Sigmoid colon (tissue), 7 donors: Measurements from ENCODE around the gene PBX2. TPM values are rescaled to one million over a fixed set of nuclear protein-coding genes. Genes with fewer than 3 reads are reported as not detected.

ENCODE experiments used
- DNase-seq: peaks from one replicate; pipeline ENCODE4 v3.0.0-alpha.2; 2019
- H3K27ac ChIP-seq, 4 donors: fragments of 200-600 bp; sonication (generic); one replicate each; pipeline ENCODE4 v1.5.1; 2016 to 2019; ENCODE audit warnings: mild to moderate bottlenecking in 1 of 4
- H3K27me3 ChIP-seq, 3 donors: fragments of 200-600 bp; sonication (generic); one replicate each; pipeline ENCODE4 v1.5.1; 2019; ENCODE audit warnings: mild to moderate bottlenecking in 1 of 3
- H3K36me3 ChIP-seq, 4 donors: fragments of 200-600 bp; sonication (generic); one replicate each; pipeline ENCODE4 v1.5.1; 2016 to 2019
- H3K4me1 ChIP-seq, 4 donors: fragments of 200-600 bp; sonication (generic); one replicate each; pipeline ENCODE4 v1.5.1; 2017 to 2019
- H3K4me3 ChIP-seq, 4 donors: fragments of 200-600 bp; sonication (generic); one replicate each; pipeline ENCODE4 v1.5.1; 2017 to 2019; ENCODE audit warnings: mild to moderate bottlenecking in 2 of 4, moderate library complexity in 1 of 4
- H3K9me3 ChIP-seq, 4 donors: fragments of 200-600 bp in 3 of 4; sonication (generic) in 3 of 4; one replicate each; pipeline versions ENCODE4 v1.5.1 to v1.6.1; 2013 to 2019
- EP300 ChIP-seq, 4 donors: sonication (generic); formaldehyde crosslinking; IDR thresholded peaks; one replicate each; pipeline ENCODE4 v1.6.1; 2017; ENCODE audit warnings: antibody characterized with exemption in 4 of 4
- POLR2A ChIP-seq, 2 donors: fragments of 450-650 bp; IDR thresholded peaks; one replicate each; pipeline ENCODE4 v1.6.1; 2016; ENCODE audit warnings: antibody characterized with exemption in 2 of 2, mild to moderate bottlenecking in 2 of 2, moderate library complexity in 2 of 2
- POLR2AphosphoS5 ChIP-seq, 4 donors: sonication (generic); formaldehyde crosslinking; IDR thresholded peaks; one replicate each; pipeline ENCODE4 v1.6.1; 2017; ENCODE audit warnings: antibody characterized with exemption in 4 of 4
- WGBS, 2 donors: extraction: QIAGEN DNeasy Blood & Tissue Kit; methylation state at CpG; one replicate each; pipeline ENCODE4 v1.1.7; 2013; 5-methylcytosine and 5-hydroxymethylcytosine counted together
- intact Hi-C: fragments of 100-400 bp; cut with DNase I; formaldehyde crosslinking; loops from one replicate; pipeline ENCODE4 v1.15.1; 2023
- polyA plus RNA-seq, 3 donors: library from polyadenylated mRNA; stranded (reverse); fragments of 200-250 nt; gene quantifications; one replicate each; pipeline ENCODE4 v1.2.3, GENCODE V29; 2013
- total RNA-seq, 4 donors: library from RNA; depleted of rRNA; stranded (reverse); fragments of >200 nt; gene quantifications; one replicate each; pipeline ENCODE4 v1.1.0, GENCODE V29; 2016
- TF ChIP-seq, protein P1 (sequence below), 4 experiments: fragments of 450-650 bp in 3 of 4; fragments of 200-600 bp in 1 of 4; IDR thresholded peaks; one replicate each; pipeline ENCODE4 v1.5.1; 2016 to 2019; ENCODE audit warnings: antibody characterized with exemption in 4 of 4, mild to moderate bottlenecking in 3 of 4, moderate library complexity in 2 of 4
- donor health status: healthy with polysubstance abuse.
- donor health status: Bipolar disorder and iron deficiency.
- donor health status: healthy.

The PBX2 gene
- total and polyA plus RNA-seq, 7 donors, result 16.6 to 67.7 (median 54.2) TPM

DNA sequence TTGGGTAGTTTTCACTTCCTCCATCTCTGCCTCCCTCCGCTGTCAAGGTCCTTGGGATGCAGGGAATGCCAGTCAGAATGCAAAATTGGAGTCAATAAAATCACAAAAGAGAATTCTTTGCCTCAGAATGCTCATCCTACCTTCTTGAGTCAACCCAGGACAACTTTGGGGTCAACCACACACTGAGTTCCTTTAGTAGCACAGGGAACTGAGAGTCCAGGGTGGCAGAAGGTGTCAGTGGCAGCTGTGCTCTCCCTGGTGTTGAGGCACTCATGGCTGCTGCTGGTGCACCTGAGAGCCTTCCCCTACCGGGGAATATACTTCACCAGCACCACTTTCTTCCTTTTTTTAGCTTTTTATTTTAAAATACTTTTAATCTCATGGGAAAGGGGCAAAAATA lies 34.7 kb upstream of the PBX2 start:
- H3K9me3 ChIP-seq, result no peaks in the 10 kb centered on the region
- peaks cover 0 to 5% (median 0%) of the 10 kb centered on the region in 3 donors for H3K27me3 ChIP-seq
- WGBS, 2 donors, result 66 to 73% methylated on average over 2 of the region's 2 CpGs
- no peak for DNase-seq
- no peak overlapping the region for H3K27ac ChIP-seq
- H3K4me3 ChIP-seq, result no peak overlapping the region
- intact Hi-C loops, result no loop called here
- no peaks in the 10 kb centered on the region for H3K4me1 ChIP-seq
- H3K36me3 ChIP-seq, result no peaks in the 10 kb centered on the region
- no peak for TF ChIP-seq POLR2AphosphoS5 (IDR thresholded peaks at IDR 0.05)
- no peak for TF ChIP-seq POLR2A (IDR thresholded peaks at IDR 0.05)
- TF ChIP-seq EP300 (IDR thresholded peaks at IDR 0.05), result no peak
- TF ChIP-seq, protein P1, sequence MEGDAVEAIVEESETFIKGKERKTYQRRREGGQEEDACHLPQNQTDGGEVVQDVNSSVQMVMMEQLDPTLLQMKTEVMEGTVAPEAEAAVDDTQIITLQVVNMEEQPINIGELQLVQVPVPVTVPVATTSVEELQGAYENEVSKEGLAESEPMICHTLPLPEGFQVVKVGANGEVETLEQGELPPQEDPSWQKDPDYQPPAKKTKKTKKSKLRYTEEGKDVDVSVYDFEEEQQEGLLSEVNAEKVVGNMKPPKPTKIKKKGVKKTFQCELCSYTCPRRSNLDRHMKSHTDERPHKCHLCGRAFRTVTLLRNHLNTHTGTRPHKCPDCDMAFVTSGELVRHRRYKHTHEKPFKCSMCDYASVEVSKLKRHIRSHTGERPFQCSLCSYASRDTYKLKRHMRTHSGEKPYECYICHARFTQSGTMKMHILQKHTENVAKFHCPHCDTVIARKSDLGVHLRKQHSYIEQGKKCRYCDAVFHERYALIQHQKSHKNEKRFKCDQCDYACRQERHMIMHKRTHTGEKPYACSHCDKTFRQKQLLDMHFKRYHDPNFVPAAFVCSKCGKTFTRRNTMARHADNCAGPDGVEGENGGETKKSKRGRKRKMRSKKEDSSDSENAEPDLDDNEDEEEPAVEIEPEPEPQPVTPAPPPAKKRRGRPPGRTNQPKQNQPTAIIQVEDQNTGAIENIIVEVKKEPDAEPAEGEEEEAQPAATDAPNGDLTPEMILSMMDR (IDR thresholded peaks at IDR 0.05), result no peak

- no peaks in the 10 kb centered on the region for H3K4me1 ChIP-seq
- WGBS, 2 donors, result 60 to 62% methylated on average over 20 of the region's 20 CpGs
- no peaks in the 10 kb centered on the region for H3K9me3 ChIP-seq
- TF ChIP-seq POLR2A (IDR thresholded peaks at IDR 0.05) (no peak), EP300 (IDR thresholded peaks at IDR 0.05) (no peak), POLR2AphosphoS5 (IDR thresholded peaks at IDR 0.05) (peak in 1 of 4 donors; percentile 13)
- TF ChIP-seq, protein P1 (IDR thresholded peaks at IDR 0.05), result no peak
- H3K27me3 ChIP-seq, result peaks cover 0 to 5% (median 0%) of the 10 kb centered on the region in 3 donors
- intact Hi-C loops, result no loop called here
- DNase-seq, result no peak
- peak within 1 kb of the TSS in 1 of 4 donors; percentile 9 for H3K4me3 ChIP-seq
- no peaks in the 10 kb centered on the region for H3K36me3 ChIP-seq
- peak within 1 kb of the TSS in 2 of 4 donors; percentile 21 to 38 for H3K27ac ChIP-seq
Observed at GRCh38 chr6:32223258-32224235, 33.5 kb upstream of the PBX2 start, which contains the start of gene NOTCH4. NOTCH4 (minus strand) TSS chr6:32224067; CDS start chr6:32223928, 139 bp downstream.

DNA sequence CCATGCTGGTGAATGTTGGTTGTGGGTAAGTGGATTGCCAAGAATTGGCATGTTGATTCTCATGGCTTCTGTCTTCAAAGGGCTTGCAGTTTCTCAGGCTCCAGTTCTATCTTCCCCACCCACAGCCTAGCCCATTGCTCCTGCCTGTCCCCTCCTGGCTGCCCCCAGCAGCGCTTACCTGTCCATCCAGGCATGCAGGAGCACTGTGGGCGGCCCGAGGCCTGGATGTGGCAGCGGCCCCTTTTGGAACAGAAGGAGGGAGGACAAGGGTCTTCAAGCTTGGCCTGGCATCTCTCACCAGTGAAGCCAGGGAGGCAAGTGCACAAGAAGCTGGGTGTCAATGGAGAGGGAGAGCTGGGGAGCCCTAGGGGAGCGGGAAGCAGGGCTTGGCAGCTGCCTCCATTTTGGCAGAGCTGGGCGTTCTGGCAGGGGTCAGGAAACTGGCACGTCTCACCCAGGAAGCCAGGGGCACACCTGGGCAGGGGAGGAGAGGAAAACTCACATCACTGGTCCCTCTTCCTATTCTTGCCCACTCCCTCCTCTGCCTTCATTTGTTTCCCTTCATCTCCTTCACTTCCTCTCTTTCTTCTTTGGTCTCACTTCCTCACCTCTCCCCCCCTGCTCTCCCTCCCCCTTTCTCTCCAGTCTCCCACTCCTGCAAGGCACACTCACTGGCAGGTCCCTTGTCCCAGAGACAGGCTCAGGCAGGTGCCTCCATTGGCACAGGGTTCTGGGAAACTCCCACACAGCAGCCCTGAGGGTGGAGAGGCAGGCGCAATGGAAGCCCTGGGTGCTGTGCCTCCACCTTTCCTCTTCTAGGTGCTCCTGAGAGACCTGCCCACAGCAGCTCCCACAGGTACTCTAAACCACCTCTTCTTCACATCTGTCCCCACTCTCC lies 32.6 kb upstream of the PBX2 start:
- TF ChIP-seq EP300 (IDR thresholded peaks at IDR 0.05) (no peak), POLR2A (IDR thresholded peaks at IDR 0.05) (no peak)
- TF ChIP-seq, protein P1 (IDR thresholded peaks at IDR 0.05), result no peak
- no peaks in the 10 kb centered on the region for H3K4me1 ChIP-seq
- H3K27ac ChIP-seq, result peak overlapping the region in 2 of 4 donors; percentile 21 to 38
- H3K9me3 ChIP-seq, result no peaks in the 10 kb centered on the region
- no peaks in the 10 kb centered on the region for H3K36me3 ChIP-seq
- intact Hi-C loops, result no loop called here
- peak overlapping the region in 1 of 4 donors; percentile 9 for H3K4me3 ChIP-seq
- no peak for DNase-seq
- 80 to 91% methylated on average over 8 of the region's 8 CpGs for WGBS, 2 donors
- peaks cover 0 to 5% (median 0%) of the 10 kb centered on the region in 3 donors for H3K27me3 ChIP-seq

DNA sequence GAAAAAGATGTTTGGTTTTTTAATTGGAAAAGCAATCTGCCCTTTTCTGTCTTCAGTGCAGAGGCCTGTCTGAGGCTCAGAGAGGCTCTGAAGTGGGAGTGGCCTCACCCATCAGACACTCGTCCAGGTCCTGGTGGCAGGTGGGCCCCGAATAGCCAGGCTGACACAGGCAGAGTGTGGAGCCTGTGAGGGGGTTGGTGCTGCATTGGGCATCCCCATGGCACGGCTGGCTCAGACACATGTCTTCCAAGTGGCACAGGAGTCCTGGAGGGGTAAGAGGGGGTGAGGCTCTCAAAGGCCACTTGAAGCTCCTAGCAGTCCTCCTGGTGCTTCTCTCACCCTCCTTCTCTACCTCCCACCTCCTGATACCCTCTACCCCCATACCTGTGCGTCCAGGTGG lies 30.0 kb upstream of the PBX2 start:
- 63 to 79% methylated on average over 4 of the region's 4 CpGs for WGBS, 2 donors
- H3K27me3 ChIP-seq, result peaks cover 0 to 5% (median 0%) of the 10 kb centered on the region in 3 donors
- intact Hi-C loops, result no loop called here
- H3K36me3 ChIP-seq, result no peaks in the 10 kb centered on the region
- no peak for TF ChIP-seq POLR2A (IDR thresholded peaks at IDR 0.05)
- TF ChIP-seq, protein P1 (IDR thresholded peaks at IDR 0.05), result no peak
- no peak for TF ChIP-seq POLR2AphosphoS5 (IDR thresholded peaks at IDR 0.05)
- TF ChIP-seq EP300 (IDR thresholded peaks at IDR 0.05), result no peak
- DNase-seq, result peak; percentile 55
- H3K4me1 ChIP-seq, result no peaks in the 10 kb centered on the region
- H3K9me3 ChIP-seq, result no peaks in the 10 kb centered on the region
- H3K4me3 ChIP-seq, result no peak overlapping the region
- no peak overlapping the region for H3K27ac ChIP-seq
